ENCODE measurements around the gene PDE4D.

PDE4D gene

DNA sequence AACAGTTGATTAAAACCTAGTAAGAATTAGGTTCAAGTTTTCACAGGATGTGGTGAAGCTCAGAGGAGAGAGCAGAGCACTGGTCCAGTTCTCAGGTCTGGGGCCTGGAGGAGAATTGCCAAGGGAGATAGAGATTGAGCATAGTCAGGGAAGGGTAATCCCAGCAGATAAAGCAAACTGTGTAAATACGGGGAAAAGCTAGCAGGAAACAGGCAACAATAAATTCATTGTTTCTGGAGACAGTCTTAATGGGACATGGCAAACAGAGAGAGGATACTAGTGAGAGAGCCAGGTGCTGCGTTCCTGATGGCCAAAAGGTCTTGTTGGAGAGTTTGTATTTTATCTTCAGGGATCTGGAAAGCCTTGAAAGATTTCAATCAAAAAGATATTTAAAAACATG is 333.0 kb downstream of the PDE4D start:
- DNase-seq (ENCODE audit: low read depth in 4 of 4, low spot score in 1 of 4): no peak

DNA sequence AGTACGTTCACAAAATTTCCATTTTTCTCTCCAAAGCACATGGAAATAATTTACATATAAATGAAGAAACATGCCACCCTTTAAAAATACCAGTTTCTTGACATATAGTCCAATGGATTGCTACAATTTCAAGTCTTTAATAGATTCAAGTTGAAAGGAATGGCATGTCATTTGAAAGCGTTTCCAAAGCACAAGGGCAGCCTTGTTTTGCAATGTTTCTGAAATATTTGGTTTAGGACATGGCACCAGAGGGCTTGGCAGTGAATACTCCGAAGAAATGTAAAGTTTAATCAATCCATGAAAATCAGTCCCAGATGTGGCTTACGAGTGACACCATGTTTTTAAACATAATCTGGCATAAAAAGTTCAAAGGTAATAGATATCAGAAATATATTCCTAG is 333.7 kb downstream of the PDE4D start:
- no peak for DNase-seq (ENCODE audit: low read depth in 4 of 4, low spot score in 1 of 4)

DNA sequence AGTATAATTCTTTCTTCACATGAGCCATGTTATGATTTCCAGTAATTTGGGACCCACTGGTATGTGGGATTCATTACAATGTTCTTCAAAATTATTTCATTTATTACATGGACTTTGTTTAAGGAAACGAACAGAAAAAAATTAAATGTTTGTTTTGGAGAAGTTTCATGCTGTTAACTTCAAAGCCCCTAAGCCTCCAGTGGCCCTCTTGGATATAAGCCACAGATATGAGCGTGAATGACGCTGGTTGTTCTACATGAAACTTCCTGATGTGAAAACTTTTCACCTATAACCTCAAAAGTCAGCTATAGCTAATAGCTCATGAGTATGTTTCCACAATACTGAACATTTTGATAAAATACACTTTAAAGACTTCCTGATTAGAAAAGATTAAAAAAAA is 334.2 kb downstream of the PDE4D start:
- DNase-seq (ENCODE audit: low read depth in 4 of 4, low spot score in 1 of 4): no peak

DNA sequence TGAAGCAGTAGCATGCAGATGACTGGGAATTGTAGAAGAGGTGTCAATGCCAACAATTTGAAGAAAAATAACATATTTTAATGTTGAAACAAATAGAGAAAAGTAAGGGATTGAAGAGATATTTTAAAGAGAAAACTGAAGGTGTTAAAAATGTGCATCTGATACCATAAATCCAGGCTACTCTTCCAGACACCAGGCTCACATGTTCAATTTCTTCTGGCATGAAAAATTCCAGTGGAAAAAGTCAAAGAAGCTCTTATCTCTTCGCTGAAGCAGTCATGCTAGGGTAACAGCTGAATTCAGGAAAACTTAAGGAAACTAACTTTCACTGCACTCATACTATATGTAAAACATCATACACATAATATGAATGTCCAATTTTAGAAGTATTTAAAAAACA is 335.0 kb downstream of the PDE4D start:
- DNase-seq (ENCODE audit: low read depth in 4 of 4, low spot score in 1 of 4): no peak

DNA sequence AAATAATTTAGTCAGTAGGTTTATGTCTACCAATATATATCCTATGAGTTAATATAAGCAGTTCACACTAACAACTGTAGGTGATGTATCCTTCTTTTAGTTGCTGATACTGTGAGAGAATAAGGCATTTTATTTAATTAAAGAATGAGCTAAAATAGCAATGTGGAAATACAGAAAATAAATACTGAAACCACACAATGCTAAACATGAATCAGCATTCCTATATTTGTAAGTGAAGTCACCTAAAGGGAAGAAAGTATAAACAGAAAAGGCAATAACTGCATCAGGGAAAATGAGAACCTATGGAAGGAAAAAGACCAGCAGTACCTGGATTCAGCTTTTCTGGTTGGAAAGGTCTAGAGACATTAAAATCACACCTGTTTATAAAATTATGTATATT is 336.0 kb downstream of the PDE4D start:
- no peak for DNase-seq (ENCODE audit: low read depth in 4 of 4, low spot score in 1 of 4)

DNA sequence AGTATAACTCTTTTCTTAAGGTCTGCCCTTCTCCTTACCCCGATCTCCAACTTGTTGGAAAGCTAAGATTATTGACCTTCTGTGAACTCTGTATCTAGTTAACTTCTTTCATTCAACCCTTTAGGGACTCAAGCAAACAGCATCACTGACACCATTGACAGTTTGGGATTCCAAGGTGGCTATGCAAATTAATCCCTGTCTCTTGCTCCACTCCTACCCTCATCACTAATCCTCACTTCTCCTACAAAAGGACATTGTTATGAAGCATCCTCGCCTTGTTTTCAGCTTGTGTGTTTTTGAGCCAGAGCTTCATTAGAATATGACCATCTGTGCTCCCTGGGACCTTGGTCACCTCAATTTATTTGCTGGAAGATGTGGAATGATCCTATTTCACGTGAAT is 337.9 kb downstream of the PDE4D start:
- no peak for DNase-seq (ENCODE audit: low read depth in 4 of 4, low spot score in 1 of 4)

DNA sequence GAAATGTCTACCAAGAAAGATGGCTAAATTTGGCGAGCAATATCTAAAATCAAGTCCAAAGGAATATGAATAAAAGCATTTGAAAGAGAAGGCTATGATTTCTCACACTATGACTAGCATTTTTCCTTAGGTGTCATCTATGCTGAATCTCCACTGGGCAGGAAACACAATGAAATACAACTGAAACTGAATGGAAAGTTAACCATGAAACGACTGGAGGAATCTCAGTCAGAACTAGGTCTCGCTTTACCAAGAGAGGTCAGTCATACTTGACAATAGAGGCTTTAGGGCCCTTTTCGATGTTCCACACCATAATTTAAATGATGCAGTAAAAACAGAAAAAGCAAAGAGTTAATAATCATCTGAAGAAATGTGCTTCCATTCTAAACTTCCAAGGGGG is 339.0 kb downstream of the PDE4D start:
- no peak for DNase-seq (ENCODE audit: low read depth in 4 of 4, low spot score in 1 of 4)

DNA sequence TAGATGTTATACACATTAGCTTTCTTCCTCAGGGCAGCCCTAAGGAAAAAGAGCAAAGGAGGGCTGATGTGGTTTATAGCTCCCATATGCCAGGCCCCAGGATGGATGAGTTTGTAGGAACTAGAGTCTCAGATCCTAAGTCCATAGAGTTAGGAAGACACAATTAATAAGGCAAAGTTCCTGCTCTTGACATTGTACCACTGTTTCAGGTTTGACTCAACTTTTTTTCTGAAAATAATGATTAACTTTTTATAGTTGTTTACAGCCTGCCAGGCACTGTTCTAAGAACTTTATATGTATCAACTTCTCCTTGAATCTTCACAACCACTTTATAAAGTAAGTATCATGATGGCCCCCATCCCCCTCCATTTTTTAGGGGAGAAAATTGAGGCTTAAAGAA is 339.5 kb downstream of the PDE4D start:
- no peak for DNase-seq (ENCODE audit: low read depth in 4 of 4, low spot score in 1 of 4)

DNA sequence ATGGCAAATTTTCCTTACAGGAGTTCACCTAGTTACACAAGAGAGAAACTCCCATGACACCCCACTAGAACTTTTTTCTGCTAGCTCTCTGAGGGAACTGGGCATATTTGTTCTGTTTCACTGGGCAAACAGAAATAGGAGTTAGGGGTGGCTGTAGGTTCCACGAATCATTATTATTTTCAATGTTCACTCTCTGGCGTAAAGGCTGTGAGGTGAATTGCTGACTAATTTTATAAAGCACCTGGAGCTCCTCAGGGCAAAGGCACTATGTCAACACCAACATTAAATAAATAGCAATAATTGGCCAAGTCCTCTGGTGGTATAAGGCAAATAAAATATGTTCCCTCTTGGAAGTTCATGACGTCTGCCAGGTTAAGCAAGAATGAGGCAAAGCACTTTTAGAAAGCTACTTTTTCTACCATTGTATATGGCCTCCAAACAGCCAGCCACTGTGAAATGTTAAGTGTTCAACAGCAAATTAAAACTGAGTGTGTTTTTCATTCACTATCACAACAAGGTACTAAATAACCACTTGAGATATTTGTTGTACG is 344.6 kb downstream of the PDE4D start:
- DNase-seq (ENCODE audit: low read depth in 4 of 4, low spot score in 1 of 4): no peak

DNA sequence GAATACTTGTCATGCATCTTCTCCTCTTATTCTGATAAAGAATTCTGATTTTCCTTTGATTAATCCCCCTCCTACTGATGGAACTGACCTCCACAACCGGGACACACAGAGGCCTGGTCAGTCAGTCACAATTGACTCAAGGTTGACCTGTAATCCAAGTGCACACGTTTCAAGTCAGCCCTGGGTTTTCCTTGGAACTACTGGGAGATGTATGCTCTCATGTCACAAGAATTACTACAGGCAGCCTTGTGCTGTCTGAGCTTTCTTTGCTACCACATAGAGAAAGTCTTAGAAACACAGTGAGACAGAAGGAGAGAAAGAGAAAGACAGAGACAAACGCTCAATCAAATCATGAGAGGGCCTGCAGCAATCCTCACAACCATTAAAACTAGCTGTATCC is 345.8 kb downstream of the PDE4D start:
- no peak for DNase-seq (ENCODE audit: low read depth in 4 of 4, low spot score in 1 of 4)

DNA sequence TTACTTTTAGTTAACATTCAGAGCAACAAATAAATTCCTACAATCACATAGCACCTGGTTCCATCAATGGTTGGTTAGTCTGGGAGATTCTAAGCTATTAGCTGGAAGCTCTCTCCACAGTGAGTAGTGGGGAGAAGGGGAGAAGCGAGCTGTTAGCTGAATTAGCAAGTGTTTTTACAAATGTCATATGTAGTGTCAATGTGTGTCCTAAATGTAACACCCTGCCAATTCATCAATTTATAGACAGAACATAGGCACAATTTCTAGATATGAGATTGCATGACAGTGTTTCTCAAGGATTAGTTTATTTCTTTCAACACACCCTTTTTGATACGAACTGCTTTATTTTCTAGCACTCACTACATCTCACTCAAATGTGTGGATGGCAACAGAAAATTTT is 349.0 kb downstream of the PDE4D start:
- no peak for DNase-seq (ENCODE audit: low read depth in 4 of 4, low spot score in 1 of 4)

DNA sequence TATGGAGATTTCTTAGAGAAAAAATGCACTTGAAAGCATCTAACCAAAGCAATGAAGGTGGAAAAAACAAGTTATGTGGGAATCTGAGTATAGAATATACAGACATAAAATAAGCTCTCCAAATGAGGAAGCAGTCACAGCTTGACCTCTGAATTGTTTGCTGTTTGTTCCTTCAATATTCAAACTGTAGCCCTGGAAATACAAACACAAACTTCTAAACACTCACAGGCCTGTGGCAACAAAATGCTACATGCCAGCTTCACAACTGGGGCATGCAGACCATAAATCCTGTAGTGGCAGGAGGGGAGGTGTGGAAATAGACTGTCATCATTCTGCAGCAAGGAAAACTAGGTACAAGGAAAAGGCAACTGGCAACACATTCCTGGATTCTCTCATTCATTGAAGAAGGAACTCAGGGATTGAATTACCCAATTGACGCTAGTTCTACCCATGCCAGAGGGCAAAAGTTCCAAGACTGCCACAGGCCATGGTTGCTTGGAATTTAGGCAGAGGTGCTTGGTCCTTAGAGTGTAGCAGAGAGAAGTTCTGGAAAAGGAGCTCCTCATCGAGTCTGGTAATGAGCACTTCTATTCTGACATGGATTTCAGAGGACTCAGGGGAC is 349.6 kb downstream of the PDE4D start:
- no peak for DNase-seq (ENCODE audit: low read depth in 4 of 4, low spot score in 1 of 4)

DNA sequence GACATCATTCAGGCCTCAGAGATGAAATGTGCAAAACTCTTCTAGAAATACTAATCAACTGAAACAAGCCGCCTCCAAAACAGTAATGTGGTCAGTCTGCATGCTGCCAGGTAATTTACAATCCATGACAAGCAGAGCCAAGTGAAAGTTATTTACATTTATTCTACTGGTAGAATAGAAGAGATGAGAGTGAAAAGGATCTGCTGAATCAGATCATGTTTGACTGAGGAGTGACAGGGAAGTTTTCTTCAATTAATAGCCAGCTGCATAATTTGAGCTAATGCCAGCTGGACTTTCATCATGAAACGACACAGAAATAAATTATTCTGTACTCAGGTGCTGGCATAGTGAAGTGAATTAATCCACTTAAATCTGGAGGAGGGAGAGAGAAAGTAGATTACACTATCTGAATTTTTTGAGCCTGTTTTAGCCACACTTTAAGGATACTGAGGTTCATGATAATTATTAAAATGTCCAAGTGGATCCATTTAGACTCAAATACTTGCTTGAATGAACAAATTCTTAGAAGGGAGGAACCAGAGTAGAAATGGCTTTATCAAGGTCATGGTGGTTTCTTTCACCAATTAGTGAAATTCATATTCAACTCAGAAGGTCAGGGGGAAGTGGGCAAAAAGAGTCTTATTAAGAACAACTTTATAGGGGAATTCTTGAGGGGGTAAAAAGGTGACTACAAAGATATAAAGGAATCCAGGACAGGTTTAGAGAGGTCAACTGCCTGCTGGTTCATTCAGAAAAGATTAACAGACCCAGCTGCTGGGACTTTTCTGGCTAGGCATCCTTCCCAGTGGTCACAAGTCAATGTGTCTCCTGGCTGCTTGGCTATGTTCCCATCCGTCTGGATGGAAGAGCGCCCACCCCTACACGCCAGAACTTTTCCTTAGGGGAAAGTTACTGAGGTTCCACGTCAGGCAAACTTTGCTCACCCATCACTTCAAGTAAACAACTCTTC is 350.4 kb downstream of the PDE4D start:
- DNase-seq (ENCODE audit: low read depth in 4 of 4, low spot score in 1 of 4): no peak

DNA sequence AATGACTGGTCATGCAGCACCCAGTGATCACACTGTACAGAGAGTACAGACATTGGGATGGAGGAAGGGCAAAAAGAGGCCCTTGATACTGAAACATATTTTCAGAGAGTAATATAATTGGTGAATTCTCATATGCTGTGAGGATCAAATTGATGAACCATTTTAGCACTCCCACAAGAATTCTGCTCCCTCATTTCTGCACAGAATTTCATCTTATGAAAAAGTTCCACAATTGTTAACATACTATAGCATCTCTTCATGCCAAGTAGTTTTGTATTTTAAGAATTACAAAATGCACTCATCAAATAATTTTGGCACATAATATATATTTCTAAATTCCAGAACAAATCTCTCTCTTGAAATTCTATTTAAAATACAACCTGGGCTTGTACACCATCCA is 351.2 kb downstream of the PDE4D start:
- DNase-seq (ENCODE audit: low read depth in 4 of 4, low spot score in 1 of 4): no peak

DNA sequence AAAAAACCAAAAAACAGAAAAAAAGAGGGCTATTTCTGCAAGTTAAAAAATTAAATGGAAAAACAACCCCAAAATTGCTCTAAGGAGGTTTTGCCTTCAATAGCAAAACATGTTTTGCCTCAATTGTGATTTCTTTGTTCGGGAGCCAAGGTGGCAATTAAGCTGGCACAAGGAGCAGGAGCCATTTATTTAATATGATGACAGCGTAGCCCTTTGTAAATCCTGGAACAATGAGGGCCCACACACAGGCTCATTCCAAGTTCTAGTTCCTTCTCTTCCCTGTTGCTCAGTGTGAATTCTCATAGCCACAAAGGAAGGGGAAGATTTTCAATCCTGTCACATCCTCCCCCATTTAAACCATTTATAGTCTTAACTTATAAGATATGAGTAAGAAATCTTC is 353.2 kb downstream of the PDE4D start:
- no peak for DNase-seq (ENCODE audit: low read depth in 4 of 4, low spot score in 1 of 4)

DNA sequence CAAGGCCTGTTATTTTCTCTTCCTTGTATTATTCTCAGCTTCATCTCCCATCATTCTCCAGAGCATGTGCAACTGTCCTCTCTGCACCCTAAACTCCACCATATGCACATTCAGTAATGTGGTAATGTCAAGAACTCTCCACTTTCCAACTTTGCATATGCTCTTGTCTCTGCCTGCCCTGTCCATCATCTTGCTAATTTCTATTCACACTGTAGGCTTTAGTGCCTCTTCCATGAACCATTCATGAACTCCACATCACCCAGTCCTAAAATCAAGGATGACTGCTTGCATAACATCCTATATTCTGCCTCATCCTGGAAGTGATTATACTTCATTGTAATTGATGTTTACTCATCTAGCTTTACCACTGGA is 354.8 kb downstream of the PDE4D start:
- DNase-seq (ENCODE audit: low read depth in 4 of 4, low spot score in 1 of 4): no peak

DNA sequence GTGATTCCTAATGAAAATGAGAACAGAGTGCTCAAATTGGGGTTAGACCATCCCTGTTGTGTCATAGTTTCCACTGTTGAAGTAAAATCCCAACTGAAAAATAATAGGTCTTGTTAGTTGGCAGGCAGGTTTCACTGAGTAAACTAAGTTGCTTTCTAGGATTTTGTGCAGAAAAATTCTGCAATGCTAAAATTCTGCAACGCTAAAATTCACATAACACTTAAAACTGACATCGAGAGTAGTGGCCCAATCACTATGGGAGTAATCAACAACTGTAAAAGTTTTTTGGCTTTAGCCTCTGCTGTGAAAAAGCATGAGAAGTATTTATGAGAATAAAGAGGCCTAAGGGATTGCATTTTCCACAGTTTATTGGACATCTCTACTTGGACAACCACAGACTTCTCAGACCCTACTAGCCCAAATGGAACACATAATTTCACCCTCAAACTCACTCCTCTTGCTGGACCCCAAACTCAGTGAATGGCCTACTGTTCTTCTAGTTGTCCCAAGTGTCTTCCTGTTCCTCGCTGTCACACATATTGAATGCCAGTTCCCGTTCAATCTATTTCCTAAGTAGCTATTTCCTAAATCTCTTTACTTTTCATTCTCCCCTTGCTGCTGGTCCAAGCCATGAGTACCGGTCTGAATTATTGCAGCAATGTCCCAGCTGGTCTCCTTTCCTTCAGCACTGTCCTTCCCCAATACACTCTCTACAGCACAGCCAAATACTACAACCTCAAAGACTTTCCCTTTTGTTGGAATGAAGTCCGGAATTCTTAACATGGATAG is 355.4 kb downstream of the PDE4D start:
- no peak for DNase-seq (ENCODE audit: low read depth in 4 of 4, low spot score in 1 of 4)

DNA sequence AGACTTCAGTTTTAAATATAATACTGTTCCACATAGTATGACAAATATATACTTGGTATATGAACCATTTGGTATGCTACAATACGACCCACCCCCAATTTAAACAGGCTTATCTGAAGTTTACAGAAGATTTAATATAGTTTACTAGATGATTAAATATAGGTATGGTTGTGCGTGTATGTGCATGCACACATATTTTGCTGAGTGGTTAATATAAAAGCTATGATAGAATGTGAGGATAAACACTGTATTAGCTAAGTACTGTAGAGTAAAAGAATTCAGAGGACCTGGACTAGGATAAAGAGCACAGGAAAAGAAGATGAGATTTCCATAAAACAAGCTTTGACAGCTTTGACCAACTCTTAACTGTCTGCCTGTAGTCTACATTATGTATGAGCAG is 356.7 kb downstream of the PDE4D start:
- no peak for DNase-seq (ENCODE audit: low read depth in 4 of 4, low spot score in 1 of 4)

DNA sequence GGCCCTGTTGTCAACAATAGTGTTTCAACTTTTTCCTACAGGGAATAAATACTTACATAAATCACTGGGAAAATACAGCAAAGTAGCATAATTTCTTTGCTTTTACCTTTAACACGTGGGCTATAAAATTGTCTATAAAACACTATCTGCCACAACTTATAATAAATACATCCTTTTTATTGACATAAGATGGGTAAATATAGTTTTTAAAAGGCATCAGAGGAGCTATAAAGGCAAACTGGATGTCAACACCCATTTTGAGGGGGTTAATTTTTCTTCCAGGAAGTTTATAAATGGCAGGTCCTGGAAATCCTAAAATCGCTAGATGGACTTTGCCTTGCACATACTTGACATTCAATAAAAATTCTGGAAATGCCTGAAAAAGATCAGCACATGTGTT is 358.0 kb downstream of the PDE4D start:
- DNase-seq (ENCODE audit: low read depth in 4 of 4, low spot score in 1 of 4): no peak

DNA sequence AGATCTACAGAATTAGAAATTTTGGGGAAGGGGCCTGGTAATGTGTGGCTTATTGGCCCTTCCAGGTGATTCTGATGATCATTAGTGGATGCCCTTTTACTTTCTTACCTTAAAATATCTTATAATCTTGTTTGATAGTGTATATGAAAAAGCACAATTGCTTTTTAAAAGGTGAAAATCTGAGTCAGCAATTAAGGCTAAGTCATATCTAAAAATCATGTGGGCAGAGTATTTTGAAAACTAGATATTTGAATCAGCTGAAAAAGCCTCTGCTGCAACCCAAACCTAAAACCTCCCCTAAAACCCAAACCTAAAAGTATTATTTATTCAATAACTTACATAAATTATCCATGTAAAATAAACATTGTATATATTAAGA is 359.8 kb downstream of the PDE4D start:
- DNase-seq (ENCODE audit: low read depth in 4 of 4, low spot score in 1 of 4): no peak

DNA sequence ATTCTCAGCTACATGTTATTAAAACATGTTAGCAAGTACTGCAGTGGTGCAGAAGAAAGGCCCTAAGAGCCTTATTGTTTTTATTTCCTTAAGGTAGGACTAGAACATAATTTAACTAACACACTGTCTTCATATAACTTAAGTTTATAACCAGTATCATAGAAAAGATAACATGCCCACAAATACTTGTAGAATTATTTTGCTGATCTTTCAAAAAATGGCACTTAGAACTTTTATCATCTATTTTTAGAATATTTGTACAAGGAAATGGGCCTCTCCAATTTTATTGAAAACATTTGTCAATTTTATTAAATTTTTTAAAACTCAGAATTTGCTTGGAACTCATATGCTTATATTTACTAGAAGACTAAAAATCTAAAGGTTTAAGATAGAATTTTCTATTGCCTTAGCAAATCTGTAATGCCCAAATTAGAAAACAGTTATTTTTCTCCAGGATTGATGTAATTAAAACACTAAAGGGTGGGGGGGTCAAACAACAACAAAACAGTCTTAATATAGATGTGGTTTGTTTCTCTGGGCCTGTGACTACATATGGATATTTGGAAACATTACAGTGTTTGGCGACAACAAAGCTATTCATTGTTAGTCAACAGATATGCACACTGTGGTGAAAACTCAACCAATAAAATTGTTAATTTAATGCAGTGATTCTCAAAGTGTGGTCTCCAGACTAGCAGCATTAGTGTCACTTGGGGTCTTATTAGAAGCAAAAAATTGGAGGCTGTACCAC is 360.4 kb downstream of the PDE4D start:
- no peak for DNase-seq (ENCODE audit: low read depth in 4 of 4, low spot score in 1 of 4)
